LHCN-M2 (cell line): ENCODE data around the gene DNAH17. TPM values are rescaled to one million over a fixed set of nuclear protein-coding genes. Genes with fewer than 3 reads are reported as not detected.

ENCODE experiments used
- DNase-seq: peaks from one replicate; pipeline ENCODE4 v3.0.0-alpha.2; 2012; ENCODE audit warnings: low read depth
- total RNA-seq: library from RNA; depleted of rRNA; stranded (reverse); fragments of >200 nt; gene quantifications from 2 replicates; pipeline ENCODE4 v1.2.3, GENCODE V29; 2014; rRNA removed

DNAH17 gene
- total RNA-seq, 1 experiment from 2014 or later = not detected

GRCh38 chr17:78374189-78374588 is 203.0 kb downstream of the DNAH17 start:
- DNase-seq = no peak

Other genes with a start within 250 kb of the DNAH17 start
- 29.3 and 32.8 TPM in 2 replicates for gene SOCS3, start 217.3 kb downstream of the DNAH17 start, total RNA-seq
- gene PGS1, start 198.7 kb downstream of the DNAH17 start, total RNA-seq = 31.9 and 35.0 TPM in 2 replicates
- gene CYTH1, start 204.9 kb upstream of the DNAH17 start, total RNA-seq = 24.9 and 26.1 TPM in 2 replicates